ENCODE data around the gene PPP1R12B.
"Not testable (repeated sequence)": the region's sequence is repeated elsewhere in the genome, so short reads cannot be mapped to it uniquely, and the experiment has no call there.

PPP1R12B gene

DNA sequence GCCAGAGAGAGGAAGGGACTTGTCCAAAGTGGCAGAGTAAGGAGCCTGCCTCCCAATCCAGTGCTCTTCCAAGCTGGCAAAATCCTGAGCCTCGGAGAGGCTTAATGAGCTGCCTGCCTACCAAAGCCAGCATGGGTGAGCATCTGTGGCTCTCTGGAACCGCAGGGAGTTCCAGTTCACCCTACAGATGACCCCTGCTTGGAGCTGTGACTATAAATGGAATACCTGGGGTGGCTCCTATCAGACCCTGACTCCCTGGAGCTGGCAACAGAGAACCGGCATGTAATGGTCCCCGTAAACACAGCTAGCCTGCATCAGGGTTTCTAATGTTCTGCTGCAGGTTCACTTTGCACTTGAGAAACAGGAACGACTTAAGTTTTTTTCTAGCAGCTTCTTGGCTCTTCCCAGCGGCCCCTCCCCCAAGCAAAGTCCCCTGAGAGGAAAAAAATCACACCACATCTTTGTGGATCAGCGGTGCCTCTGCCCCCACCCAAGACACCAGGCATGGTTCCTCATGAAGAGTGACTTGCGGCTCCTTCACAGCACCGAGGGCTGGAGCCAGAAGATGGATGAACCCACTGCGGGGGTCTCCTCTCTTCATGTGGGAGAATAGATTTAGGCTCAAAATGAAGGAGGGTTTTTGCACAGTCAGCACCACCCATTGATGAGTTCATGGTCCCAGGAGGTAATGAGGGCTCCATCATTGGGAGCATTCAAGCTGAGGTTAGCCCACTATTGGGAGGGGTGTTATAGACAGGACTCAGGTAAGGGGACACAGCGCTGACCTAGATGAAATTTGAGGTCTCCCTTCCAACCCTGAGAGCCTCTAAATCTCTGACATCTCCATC, 282.8 kb downstream of the PPP1R12B start:
- no peak for DNase-seq (ENCODE audit: low read depth)

DNA sequence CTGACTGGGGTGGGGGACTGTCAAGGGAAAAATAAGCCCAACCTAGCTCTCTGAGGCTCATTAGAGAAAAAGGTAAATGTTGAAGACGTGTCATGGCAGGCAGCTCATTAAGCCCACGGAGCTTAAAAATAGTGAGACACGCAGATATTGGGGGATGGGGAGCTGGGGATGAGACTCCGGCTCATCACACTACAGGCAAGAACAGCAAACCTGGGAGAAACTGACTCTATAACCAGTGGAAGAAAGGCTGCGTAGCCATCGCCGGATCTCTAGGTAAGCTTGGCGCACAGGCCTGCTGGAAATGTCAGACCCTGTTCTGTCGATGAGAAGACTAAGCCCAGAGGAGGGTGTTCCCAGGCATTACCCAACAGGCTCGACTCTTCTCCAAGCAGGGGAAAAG, 283.7 kb downstream of the PPP1R12B start:
- no peak for DNase-seq (ENCODE audit: low read depth)

DNA sequence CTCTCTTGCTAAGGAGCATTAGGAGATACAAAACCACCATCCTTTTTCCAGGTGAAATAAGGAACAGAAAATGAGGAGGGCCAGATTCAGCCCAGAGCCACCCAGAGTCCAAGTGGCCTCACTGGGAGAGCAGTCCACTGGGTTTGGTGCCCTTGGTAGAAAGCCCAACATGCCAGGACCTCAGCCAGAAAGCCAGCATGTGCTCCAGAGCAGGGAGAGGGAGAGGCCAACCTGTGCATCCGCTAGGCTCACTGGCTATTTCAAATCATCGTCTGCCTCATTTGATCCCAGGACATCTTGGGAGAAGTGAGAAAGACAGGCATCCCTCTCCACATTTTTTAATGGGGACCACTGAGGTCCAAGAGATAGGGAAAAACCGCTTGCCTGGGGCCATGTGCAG, 287.7 kb downstream of the PPP1R12B start:
- not testable (repeated sequence) for DNase-seq (ENCODE audit: low read depth)

DNA sequence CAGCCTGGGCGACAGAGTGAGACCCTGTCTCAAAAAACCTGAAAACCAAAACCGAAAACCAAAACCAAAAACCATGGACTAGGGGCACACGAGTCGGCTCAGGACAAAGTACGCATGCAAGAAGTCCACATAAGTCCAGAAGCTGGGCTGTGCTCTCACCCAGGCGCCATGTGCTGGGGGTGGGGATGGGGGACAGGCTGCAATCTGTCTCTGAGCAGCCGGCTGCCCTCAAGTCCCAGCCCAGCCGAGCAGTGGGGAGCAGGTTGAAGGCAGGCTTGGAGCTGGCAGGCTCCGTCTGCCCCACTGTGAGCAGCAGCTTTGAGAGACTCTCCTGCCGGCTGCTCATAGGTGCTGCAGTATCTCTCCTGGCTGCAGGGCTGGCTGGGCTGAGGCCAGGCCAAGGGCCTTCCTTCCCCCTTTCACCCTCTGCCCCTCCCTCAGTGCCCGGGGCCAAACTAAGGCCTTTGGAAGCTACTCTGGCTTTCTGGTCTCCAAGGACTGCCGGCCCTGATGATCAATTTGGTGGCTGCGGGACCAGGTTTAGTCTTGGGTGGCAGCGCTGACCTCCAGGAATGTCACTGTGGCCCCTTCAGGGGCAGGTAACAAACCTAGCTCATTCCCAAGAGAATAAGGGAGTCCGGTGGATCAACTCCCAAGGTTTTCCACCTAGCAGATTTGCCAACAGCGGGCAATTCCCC, 289.0 kb downstream of the PPP1R12B start:
- DNase-seq (ENCODE audit: low read depth), result not testable (repeated sequence)

DNA sequence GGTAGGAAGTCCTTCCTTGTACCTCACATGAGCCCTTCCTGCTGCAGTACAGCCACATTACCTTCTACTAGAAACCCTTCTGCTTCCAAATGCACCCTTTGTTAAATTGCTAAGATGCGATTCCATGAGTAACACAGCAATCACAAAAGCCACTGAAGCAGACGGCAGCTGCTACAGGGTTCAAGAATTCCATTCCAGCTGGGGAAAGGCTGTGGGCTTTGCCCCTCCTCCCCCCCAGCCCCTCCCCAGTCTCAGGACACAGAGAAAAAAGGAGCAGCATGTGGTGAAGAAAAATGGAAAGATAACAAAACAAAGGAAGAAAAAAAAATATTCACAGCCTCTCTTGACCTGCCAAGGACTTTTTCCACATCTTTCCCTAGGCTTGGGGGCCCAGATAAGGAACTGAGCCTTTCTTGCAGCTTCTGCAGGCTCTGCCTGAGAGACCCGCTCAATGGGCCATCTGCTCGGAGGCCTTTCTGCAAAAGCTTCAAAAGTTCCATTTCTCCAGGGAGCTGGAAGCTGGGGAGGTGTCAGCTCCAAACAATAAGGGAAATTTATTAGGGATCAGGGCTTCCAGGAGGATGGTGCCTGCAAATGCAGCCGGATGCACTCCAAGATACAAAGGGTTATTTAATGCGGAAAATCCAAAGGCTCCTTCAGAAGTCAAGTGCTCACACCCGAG, 289.7 kb downstream of the PPP1R12B start:
- DNase-seq (ENCODE audit: low read depth), result no peak

DNA sequence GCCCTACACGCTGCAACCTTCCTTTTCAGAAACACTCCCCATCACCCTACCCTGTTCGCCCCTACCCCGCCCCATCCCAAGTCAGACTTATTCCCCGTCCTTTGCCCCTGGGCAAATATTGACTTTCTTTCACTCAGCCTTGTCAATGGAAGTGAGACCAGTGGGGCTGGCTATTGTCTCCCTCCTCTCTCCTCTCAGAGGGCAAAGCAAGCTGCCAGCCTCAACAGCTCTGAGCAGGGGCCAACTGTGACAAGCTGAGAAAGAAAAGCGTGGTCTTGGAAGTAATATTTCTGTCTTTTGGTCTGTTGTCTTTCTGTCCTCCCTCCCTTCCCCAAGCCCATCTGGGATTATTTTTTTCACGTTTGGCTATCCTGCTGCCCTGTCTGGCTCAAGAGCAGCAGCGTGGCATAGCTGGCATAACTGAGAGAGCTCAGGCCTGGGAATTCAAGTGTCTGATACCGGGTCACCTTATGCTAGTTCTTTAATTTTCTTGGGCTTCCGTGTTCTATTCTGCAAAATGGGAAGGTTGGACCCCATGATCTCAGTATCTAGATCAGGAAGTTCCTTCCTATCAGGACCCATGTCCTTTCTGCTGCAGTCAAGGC, 290.3 kb downstream of the PPP1R12B start:
- not testable (repeated sequence) for DNase-seq (ENCODE audit: low read depth)

DNA sequence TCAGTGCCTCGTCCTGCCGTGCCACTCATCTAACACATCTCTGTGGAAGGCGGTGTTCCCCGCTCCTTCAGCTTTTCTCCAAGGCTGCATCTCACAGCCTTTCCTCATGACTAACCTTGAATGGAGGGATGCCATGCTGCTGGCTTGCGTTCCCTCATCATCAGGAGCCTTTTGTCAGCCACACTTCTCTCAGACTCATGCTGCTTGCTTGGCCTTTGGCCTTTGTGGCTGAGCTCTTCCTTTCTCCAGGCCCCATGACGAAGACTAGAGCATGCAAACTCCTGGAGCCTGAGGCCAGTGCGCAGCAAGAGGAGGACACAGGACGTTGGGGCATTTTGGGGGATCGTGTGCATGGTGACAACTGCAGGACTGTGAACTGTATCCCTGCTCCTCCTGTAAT, 291.0 kb downstream of the PPP1R12B start:
- peak; percentile 92 for DNase-seq (ENCODE audit: low read depth)

DNA sequence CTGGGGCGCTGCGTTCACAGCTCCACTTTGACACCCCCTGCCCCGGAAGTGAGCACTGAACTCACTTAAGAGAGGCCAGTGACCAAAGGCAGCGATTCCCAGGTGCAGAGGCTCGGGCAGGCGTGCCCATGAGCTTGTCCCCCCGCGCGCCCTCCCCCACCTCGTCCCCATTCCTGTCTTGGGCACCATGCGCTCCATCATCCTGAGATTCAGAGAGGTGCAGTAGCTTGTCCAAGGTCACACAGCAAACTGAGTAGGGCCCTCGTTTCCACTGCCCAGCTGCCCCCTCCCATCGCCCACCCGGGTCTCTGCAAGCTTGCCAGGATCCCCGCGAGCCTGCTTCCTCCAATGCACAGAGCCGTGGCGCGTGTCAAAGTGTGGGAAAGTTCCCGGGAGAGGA, 293.7 kb downstream of the PPP1R12B start:
- DNase-seq (ENCODE audit: low read depth), result no peak

Data from ELR (cell line).